ENCODE data around the gene MYO3B.

GRCh38 chr2:170669909-170670308 lies 492.0 kb downstream of the MYO3B start:
- no peak for TF ChIP-seq CTCF (IDR thresholded peaks at IDR 0.05; ENCODE audit: insufficient read depth, low read length, poor library complexity, severe bottlenecking)
- TF ChIP-seq EZH2phosphoT487 (conservative IDR thresholded peaks at IDR 0.05; ENCODE audit: low read length): no peak

Measured in SU-DHL-6 (cell line).